ENCODE measurements around the gene NOTCH3. TPM values are rescaled to one million over a fixed set of nuclear protein-coding genes. Genes with fewer than 3 reads are reported as not detected.

NOTCH3 gene
- 22.8 TPM for total RNA-seq
- long read RNA-seq, partial matches to known transcripts, result 1 of 10 reads
- long read RNA-seq, other reads (novel, unspliced or antisense), result 9 of 10 reads

- ATAC-seq, result peak; percentile 51
- DNase-seq, result peak; percentile 53
- intact Hi-C loops (cut with micrococcal nuclease), result no loop called here
These were observed at the start of gene NOTCH3 for GRCh38 chr19:15200553-15201364. Gene NOTCH3, minus strand, starts transcription at chr19:15200995. Its CDS starts 90 bp downstream, at chr19:15200905.

GRCh38 chr19:15250640-15250993 lies 49.8 kb upstream of the NOTCH3 start:
- ATAC-seq, result no peak
- DNase-seq, result no peak
- intact Hi-C loops (cut with micrococcal nuclease), result no loop called here

GRCh38 chr19:15249972-15250639 lies 49.3 kb upstream of the NOTCH3 start:
- intact Hi-C loops (cut with micrococcal nuclease), result no loop called here
- peak; percentile 37 for ATAC-seq
- DNase-seq, result peak; percentile 76

- intact Hi-C loops (cut with micrococcal nuclease), result no loop called here
- DNase-seq (no peak), ATAC-seq (no peak)
These were observed 48.7 kb upstream of the NOTCH3 start for GRCh38 chr19:15249528-15249874.

DNA sequence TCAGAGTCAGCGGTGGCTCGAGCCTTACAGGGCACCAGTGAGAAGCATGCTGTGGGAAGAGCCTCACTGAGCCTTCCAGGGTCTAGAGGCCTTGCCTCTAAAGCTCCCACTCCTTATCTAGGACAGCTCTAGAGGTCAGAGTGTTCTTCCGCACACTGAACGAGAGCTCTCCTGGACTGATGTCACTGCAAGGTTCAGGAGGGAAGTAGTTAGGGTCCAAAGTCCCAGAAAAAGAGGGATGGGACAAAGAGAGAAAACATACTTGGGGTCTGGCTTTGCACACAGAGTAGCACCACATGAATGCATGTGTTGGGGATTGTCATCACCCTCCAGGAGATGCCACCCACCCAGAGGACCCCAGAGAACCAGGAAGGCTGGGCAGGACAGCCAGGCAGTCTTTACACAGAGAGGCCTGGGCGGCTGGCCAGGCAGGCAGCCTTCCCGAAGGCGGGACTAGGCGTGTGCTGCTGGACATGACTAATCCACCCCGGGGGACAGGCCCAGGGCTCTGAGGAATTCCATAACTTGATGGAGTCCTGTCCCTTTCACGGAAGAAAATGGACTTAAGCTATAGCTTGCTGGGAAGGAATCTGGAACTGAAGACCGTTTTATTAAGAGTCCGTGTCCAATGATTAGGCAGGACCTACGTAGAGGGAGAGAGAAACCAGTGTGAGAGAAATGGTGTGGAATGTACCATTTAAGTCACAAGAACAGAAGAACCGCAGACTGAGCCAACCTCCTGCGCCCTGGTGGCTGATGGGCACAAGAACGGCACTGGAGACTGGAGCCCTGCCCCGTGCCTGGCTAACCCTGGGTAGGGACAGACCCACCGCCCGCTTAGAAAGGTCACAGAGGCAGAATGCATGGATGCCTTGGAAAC lies 48.1 kb upstream of the NOTCH3 start:
- intact Hi-C loops (cut with micrococcal nuclease), result no loop called here
- ATAC-seq (peak; percentile 67), DNase-seq (peak; percentile 93)

DNA sequence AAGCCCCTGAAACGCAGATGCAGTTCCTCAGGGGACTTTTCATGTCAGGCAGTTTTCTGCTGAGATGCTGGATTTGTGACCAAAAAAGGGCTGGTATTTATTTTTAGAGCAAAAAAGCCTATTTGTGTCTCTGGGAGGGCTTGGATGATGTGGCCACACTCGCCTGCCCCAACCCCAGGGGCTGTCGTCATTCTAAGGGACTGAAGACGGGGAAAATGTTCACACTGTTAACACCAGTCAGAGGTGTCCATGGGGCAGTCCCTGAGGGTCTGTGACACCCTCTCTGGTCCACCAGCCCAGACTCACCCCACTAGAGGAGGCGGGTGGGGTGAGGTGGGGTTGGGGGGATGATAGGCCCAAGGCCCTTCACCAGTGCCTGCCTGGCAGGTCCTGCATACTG lies 47.3 kb upstream of the NOTCH3 start:
- ATAC-seq, result peak; percentile 2
- intact Hi-C loops (cut with micrococcal nuclease), result no loop called here
- no peak for DNase-seq

- intact Hi-C loops (cut with micrococcal nuclease), result no loop called here
- no peak for DNase-seq
- ATAC-seq, result no peak
These were observed 46.6 kb upstream of the NOTCH3 start for GRCh38 chr19:15247107-15248014.

DNA sequence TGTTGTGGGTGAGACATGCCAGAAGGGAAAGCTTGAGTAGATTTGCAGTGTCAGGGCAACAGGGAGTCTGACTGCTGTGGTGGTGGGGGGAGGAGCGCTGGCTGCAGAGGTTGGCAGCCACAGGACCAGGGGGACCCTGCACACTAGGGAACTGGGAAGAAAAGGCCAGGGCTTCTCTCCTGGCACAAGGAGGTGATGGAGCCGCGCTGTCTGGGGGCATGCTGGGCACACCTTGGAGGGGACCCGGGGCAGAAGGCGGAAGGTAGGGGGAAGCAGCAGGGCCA lies 45.3 kb upstream of the NOTCH3 start:
- no peak for DNase-seq
- intact Hi-C loops (cut with micrococcal nuclease), result no loop called here
- no peak for ATAC-seq

GRCh38 chr19:15245370-15246197 lies 44.8 kb upstream of the NOTCH3 start:
- intact Hi-C loops (cut with micrococcal nuclease), result no loop called here
- DNase-seq (no peak), ATAC-seq (no peak)

GRCh38 chr19:15244808-15245207 lies 44.0 kb upstream of the NOTCH3 start:
- intact Hi-C loops (cut with micrococcal nuclease), result no loop called here
- ATAC-seq (no peak), DNase-seq (no peak)

DNA sequence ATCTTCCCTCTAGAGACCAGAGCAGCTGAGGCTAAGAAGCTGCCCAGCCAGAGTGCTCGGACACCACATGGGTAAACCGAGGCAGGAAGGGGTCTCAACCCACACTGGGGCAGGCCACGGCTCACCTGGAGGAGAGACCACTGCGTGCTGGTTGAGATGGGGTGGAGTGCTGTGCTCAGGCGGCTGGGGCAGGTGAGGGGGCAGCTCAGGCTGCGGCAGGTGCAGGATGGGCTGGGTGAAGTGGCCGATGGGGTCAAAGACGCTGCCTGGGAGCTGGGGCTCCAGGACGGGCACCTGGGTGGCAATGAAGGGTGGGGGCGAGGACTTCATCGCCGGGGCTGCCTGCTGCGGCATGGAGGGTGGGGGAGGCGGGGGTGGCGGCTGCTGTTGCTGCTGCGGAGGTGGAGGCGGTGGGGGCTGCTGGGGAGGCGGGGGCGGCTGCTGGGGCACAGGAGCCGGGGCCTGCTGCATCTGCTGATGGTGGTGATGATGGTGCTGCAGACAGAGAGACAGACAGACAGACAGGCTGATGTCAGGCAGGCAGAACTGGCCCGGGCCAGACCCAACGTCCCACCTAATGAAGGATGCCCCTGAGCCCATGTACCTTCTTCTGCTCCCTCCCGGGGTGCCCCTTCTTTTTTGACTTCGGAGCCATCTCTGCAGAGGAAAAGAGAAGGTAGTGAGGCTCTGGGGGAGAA lies 43.5 kb upstream of the NOTCH3 start:
- intact Hi-C loops (cut with micrococcal nuclease), result no loop called here
- DNase-seq, result no peak
- no peak for ATAC-seq

- no peak for ATAC-seq
- no peak for DNase-seq
- intact Hi-C loops (cut with micrococcal nuclease), result no loop called here
These were observed 42.6 kb upstream of the NOTCH3 start for GRCh38 chr19:15243236-15243957.

DNA sequence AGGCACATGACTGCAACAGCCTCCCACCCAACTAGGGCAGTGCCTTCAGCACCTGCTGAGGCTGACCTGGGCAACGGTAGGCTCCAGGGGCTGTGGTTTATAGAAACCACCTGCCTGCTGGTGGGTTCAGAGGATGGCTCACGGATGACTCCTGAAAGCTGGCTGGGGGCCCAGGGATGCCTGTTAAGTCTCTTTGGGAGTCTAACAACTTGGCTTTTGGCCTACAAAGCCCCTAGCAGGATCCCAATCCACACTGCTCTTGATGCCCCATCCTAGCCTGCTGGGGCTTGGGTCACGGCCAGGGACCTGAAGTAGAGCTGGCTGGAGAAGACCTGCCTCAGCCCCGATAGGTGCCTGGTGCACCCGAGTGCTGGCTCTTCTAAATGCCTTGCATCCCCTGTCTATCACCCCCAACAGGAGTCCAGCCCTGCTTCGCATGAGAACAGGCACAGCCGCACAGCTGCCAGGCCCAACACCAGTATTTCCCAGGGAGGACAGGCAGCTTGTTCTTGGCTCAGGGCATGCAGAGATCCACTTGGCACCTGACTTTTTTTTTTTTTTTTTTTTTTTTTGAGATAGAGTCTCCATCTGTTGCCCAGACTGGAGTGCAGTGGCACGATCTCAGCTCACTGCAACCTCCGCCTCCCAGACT lies 40.6 kb upstream of the NOTCH3 start:
- DNase-seq (no peak), ATAC-seq (no peak)
- intact Hi-C loops (cut with micrococcal nuclease), result no loop called here

GRCh38 chr19:15240515-15240914 lies 39.7 kb upstream of the NOTCH3 start:
- ATAC-seq (no peak), DNase-seq (no peak)
- intact Hi-C loops (cut with micrococcal nuclease), result no loop called here

DNA sequence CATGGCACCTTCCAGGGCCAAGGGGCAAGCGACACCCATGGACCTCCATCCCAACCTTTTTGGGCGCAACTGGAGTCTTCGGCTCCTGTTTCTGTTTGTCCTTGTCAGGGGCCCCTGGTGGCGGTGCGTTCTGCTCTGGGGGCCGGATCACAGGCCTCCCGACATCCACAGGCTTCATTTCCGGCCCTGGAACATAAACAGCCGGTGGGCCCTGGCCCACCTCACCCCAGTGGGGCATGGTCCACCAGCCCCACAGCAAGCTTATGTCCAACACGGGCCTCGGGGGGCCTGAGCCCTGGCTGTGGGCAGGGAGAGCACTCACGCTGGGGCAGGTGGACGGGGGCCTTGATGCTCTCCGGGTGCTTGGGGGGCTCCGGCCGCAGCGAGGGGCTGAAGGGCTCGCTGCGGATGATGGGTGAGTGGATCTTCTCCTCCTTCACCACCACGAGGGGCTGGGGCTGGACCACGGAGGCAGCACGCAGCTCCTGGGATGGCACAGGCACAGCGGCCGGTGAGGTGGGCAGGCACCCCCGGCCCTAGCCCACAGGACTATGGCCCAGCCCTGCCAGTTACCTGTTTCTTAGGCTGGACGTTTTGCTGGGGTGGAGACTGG lies 38.6 kb upstream of the NOTCH3 start:
- DNase-seq (no peak), ATAC-seq (no peak)
- intact Hi-C loops (cut with micrococcal nuclease), result no loop called here

GRCh38 chr19:15238639-15239155 lies 37.9 kb upstream of the NOTCH3 start:
- intact Hi-C loops (cut with micrococcal nuclease), result no loop called here
- no peak for DNase-seq
- peak; percentile 14 for ATAC-seq
